Sciatic nerve (tissue), 2 donors: ENCODE results near the gene TEX35. TPM values are rescaled to one million over a fixed set of nuclear protein-coding genes. Genes with fewer than 3 reads are reported as not detected.
"Not testable (repeated sequence)": the region's sequence is repeated elsewhere in the genome, so short reads cannot be mapped to it uniquely, and the experiment has no call there.

ENCODE experiments used
- ATAC-seq: fragments of 200-7000 bp; cut with Tn5 transposase; one replicate; pipeline ENCODE4 v1.9.1; 2020; ENCODE audit warnings: mild to moderate bottlenecking, moderate library complexity
- DNase-seq: peaks from one replicate; pipeline ENCODE4 v3.0.0-alpha.2; 2020; ENCODE audit warnings: low spot score
- intact Hi-C: fragments of 100-400 bp; cut with DNase I; formaldehyde crosslinking; loops from one replicate; pipeline ENCODE4 v1.14.2; 2022
- total RNA-seq: library from RNA; stranded (reverse); fragmentation: NEBNext Ultra II Directional; extraction: Animal tissue kit (Norgen Biotek cat#: 25700); gene quantifications from one replicate; pipeline ENCODE4 v1.2.1, GENCODE V29; 2021
- donor health status: DM: no; HTN: no; CAD: no.
- donor health status: DM: no; HTN: no; CAD: no.

Gene TEX35
- total RNA-seq, 1 donor from 2014 or later = not detected

DNA sequence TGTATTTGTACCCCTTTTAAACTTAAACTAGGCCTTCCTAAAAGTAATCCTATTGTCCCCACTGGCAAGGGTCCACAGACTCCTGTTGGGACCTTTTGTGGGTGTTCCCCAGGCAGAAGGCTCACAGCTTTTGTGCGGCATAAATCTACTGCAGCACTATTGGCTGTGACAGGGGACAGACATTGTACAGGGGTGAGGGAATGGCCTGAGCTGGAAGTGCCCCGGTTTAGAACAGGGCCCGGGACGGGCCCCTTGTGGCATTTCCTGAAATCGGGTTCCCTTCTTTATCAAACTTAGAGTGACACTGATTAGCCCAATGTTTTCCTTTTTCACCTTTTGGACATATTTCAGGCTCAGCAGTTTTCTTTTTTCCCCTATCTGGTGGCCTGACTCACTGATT, 45.9 kb downstream of the TEX35 start:
- DNase-seq, ATAC-seq, intact Hi-C loops: not testable (repeated sequence)

DNA sequence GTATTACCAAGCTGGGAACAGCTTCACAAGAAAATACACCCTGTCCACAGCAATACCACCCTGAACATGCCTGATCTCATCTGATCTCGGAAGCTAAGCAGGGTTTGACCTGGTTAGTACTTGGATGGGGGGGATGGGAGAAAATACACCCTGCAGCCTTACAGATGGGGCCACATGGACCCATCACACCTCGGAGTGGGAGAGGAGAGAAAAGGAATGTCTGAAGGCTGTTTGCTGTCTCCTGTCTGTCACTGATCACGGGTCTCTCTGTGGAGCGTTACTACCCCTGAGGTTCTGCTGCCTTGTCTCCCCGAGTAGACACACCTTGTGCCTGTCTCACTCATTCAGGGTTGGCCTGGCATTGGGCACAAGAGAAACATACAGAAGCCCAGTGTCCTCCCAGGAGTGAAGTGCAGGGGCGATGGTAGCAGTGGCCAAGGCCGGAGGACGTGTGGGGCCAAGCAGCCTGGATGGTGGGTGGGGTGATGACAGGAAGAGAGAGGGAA, 48.0 kb downstream of the TEX35 start:
- intact Hi-C loops = no loop called here
- ATAC-seq (no peak), DNase-seq (no peak)

DNA sequence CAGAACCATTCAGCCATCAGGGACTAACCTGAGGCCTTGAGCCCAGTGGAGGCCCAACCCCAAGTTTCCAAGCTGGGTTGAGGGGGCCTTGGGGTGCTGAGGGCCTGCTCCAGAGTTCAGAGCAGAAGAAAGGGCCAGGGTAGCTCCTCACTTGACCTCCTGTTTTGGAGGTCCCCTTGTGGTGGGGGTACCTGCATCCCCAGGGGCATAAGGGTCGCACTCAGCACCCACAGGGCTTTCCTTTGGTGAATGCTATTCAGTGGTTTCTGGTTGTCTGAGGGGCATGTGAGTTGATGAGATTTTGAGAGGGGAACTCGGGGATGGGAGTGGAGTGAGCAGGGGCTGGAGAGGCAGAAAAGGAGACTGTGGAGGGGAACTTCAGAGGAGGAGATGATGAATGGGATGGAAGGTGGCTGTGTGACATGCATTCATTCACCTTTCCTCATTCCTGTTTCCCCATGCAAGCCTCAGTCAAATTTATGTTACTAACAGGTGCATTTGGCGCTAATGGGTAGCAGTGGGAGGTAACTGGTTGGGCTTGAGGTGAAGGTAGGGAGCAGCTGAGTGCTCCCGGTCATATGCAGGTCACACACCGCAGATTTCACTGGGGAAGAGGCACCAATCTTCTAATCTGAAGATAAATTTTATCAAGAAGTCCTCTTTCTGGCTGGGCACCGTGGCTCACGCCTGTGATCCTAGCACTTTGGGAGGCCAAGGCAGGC, 50.4 kb downstream of the TEX35 start:
- no peak for DNase-seq
- intact Hi-C loops = no loop called here
- ATAC-seq = no peak

DNA sequence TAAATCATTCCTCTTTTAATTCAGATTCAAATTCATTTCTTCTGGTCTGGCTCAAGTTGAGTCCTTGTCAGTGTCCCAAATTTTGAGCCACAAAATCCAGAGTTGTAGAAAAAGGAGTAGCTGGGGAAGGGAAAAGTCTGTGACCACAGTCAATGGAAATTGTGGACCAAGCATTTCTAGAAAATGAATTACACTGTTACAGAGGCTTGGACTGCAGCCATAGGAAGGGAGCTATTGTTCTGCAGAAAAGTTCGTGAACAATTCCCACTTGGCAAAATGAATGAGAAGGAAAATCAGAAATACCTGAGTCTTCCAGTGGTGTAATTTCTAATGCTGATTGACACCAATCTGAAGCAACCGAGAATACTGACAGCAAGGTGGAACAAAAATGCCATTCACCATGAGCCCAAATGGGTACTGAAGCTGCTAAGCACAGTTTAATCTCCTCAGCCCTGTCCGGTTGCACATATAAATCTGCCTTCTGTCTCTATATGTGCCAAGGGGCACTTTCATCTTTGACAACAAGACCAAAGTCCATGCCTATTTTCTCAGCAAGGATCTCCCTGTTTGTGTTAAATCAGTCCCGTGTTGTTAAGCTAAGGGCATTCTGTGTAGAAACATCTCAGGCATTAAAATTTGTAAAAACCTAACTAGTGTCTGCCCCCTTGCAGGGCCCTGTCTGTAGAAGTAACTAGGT, 51.3 kb downstream of the TEX35 start:
- no peak for DNase-seq
- intact Hi-C loops = no loop called here
- no peak for ATAC-seq

DNA sequence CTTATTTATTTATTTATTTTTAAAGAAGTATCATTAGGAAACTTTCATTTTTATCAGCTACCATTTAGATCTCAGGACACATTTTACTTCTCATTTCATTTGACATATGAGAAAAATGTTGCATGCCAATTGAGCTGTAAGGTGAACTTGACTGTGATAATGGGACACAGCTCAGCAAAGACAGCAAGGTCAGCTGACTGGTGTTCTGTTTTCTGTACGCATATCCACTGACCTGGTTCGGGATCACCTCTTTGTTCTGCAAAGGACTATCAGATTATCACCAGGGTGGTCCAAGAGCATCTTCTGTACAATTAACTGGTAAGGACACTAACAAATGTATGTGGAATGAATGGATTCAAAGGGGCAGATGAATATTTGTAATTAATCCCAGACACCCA, 51.9 kb downstream of the TEX35 start:
- DNase-seq (no peak), ATAC-seq (no peak)
- intact Hi-C loops = no loop called here

DNA sequence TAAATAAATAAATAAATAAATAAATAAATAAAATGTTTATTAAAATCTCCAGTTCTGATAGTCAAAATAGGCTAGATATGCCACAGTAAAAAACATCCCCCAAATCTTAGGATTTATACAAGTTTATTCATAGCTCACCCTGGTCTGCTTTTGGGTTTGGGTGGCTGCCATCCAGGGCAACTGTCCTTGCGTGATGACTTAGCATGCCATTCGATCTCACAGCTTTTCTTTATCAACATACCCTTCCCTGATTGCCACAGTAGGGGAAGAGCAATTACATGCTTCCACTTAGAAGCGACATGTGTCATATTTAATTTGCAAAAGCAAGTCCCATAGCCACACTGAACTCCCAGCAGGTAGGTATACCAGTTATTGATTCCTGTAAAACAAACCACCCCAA, 52.7 kb downstream of the TEX35 start:
- no peak for ATAC-seq
- no peak for DNase-seq
- intact Hi-C loops = no loop called here

DNA sequence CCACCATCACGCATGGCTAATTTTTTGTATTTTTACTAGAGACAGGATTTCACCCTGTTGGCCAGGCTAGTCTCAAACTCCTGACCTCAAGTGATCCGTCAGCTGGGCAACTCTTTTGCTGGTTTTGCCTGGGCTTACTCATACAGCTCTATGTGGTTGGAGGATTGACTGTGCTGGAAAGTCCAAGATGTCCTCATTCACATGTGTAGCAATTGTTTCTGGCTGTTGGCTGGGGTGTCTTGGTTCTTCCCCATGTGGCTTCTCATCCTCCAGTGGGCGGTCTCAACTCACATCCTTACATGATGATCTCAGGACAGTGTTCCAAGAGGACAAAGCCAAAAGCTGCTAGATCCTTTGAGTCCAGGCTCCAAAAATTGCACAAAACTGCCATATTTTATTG, 53.3 kb downstream of the TEX35 start:
- DNase-seq (no peak), ATAC-seq (no peak)
- intact Hi-C loops = no loop called here

DNA sequence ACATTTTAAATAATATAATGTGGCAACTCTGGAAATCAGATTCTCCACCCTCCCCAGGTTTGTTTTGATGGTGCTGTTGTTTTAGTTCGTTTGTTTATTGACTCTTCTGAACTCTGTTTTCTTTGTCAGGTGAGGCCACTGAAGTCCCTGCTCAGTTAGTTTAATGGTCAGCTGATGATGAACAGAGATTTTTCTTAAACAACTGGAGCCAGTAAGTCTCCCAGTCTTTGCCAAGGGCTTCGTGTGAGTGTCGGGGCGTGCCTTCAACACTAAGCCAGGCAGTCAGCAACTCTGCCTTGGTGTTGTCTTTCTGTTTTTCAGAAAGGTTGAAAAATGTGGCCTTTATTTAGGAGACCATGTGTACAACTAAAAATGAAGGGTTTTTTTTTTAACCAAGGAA, 58.9 kb downstream of the TEX35 start:
- ATAC-seq = no peak
- no peak for DNase-seq
- intact Hi-C loops = no loop called here

Other genes with a start within 250 kb of the TEX35 start
- 3.2 TPM for gene CLEC20A, start 16.1 kb upstream of the TEX35 start, total RNA-seq
- 16.0 TPM for gene RALGPS2, start 212.1 kb downstream of the TEX35 start, total RNA-seq